GM12801 (cell line): ENCODE data around the gene CCL22.

ENCODE experiments used
- TF ChIP-seq, protein P1 (sequence below): IDR thresholded peaks from one replicate; pipeline ENCODE4 v1.5.1; 2011; ENCODE audit warnings: control low read depth; ENCODE audit not compliant: insufficient read length; ENCODE audit errors: extremely low read depth

The CCL22 gene

DNA sequence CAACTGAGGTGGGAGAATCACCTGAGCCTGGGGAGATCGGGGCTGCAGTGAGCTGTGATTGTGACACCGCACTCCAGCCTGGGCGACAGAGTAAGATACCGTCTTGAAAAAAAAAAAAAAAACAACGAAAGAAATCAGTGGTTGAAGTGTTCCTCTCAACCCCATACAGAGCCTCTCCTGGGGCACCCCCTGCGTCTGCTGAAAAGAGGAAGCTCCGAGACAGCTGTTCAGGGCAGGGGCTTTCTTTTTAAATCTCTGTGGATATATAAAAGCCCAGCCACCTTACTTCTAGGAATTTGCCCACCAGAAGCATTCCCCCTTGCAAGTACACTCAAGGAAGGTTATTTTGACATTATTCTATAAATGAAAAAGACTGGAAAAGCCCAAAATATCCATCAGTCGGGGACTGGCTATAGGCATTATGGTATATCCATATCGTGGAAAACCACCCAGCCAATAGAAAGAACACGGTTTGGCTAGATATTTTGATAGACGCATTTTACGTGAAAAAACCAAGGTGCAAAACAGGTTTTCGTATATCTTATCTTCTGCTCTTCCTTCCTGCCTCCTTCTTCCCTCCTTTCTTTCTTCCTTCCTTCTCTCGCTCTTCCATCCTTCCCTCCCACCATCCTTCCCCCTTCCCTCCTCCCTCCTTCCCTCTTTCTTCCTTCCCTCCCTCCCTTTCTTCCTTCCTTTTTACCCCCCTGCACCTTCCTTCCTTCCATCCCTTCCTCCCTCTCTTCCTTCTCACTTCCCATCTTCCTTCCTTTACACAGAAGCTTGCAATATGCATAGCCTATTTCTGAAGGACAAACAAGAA is 9.2 kb upstream of the CCL22 start:
- TF ChIP-seq, protein P1, sequence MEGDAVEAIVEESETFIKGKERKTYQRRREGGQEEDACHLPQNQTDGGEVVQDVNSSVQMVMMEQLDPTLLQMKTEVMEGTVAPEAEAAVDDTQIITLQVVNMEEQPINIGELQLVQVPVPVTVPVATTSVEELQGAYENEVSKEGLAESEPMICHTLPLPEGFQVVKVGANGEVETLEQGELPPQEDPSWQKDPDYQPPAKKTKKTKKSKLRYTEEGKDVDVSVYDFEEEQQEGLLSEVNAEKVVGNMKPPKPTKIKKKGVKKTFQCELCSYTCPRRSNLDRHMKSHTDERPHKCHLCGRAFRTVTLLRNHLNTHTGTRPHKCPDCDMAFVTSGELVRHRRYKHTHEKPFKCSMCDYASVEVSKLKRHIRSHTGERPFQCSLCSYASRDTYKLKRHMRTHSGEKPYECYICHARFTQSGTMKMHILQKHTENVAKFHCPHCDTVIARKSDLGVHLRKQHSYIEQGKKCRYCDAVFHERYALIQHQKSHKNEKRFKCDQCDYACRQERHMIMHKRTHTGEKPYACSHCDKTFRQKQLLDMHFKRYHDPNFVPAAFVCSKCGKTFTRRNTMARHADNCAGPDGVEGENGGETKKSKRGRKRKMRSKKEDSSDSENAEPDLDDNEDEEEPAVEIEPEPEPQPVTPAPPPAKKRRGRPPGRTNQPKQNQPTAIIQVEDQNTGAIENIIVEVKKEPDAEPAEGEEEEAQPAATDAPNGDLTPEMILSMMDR, result no peak

DNA sequence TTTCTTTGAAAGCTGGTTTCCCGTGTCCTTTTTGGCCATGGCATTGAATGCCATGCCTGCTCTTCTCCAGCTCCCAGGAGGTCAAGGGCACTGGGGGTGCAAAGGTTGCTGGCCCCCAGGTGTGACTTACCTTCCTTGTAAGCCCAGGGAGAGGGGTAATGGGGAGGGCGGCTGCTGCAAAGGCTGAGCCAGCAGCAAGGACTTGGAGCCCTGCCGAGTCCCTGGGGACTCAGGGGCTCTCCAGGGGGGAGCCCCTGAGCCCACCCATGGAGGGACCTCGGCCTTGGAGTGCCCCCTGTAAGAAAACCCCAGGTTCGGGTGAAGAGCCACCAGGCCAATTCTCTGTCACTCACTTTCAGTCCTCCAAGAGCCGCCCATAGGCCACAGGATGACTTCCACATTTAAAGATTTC is 5.9 kb upstream of the CCL22 start:
- TF ChIP-seq, protein P1, result no peak

DNA sequence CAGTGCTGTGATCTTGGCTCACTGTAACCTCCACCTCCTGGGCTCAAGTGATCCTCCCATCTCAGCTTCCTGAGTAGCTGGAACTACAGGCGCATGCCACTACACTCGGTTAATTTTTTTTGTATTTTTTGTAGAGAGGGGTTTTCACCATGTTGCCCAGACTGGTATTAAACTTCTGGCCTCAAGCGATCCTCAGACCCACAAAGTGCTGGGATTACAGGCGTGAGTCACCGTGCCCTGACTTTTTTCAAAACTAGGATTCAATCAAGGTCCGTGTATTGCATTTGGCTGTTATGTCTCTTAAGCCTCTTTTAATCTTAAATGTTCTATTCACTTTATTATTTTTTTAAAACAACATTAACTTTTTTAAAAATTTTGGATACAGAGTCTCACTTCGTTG is 4.3 kb upstream of the CCL22 start:
- TF ChIP-seq, protein P1, result no peak

DNA sequence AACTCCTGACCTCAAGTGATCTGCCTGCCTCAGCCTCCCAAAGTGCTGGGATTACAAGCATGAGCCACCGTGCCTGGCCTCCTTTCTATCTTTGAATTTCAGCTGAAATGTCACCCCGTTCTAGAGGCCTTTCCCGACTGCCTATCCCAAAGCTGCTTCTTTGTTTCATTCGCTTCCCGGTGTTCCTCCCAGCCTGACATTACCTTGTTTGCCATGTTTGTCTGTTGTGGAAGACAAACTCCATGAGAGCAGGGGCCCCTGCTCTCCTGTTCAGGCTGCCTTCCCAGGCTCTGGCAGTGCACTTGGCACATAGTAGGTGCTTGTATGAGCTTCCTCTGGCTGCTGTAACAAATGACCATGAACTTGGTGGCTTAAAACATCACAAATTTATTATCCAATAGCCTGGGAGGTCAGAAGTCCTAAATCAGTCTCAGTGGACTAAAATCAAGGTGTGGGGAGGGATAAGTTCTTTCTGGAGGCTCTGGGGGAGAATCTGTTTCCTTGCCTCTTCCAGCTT is 2.6 kb upstream of the CCL22 start:
- TF ChIP-seq, protein P1, result no peak

DNA sequence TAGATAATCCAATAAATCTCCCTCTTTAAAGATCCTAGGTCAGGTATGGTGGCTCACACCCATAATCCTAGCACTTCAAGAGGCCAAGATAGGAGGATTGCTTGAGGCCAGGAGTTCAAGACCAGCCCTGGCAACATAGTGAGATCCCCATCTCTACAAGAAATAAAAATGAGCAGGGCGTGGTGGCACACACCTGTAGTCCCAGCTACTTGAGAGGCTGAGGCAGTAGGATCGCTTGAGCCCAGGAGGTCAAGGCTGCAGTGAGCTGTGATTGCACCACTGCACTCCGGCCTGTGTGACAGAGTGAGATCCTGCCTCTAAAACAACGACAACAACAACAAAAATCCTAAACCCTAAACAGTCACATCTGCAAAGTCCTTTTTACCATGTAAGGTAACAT is 2.0 kb upstream of the CCL22 start:
- TF ChIP-seq, protein P1, result no peak

DNA sequence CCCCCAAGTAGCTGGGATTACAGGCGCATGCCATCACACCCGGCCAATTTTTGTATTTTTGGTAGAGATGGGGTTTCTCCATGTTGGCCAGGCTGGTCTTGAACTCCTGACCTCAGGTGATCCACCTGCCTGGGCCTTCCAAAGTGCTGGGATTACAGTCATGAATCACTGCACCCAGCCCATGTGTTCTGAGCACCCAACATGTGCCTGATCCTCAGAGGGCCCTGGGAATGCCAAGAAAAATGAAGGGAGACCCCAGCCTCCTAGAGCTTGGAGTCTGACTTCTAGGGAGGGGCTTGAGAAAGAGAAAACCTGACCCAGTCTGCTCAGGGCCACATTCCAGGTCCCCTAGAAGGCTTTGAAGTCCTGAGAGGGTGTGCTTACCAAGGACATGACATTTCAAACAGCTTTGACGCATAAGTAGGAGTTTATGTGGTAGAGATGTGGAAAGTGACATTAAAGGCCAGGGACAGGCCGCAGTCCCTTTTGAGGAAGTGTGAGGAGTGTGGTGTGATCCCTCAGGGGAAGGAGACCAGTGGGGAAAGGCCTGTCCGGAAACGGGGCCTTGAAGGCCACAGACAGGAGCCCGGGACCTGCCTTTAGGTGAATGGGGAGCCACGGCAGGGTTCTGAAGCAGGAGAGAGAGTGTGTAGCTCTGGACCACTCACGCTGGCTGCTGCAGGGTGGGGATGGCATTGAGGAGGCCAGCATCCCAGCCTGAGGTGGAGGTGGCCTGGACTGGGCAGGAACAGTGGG is 1.1 kb upstream of the CCL22 start:
- TF ChIP-seq, protein P1, result no peak

DNA sequence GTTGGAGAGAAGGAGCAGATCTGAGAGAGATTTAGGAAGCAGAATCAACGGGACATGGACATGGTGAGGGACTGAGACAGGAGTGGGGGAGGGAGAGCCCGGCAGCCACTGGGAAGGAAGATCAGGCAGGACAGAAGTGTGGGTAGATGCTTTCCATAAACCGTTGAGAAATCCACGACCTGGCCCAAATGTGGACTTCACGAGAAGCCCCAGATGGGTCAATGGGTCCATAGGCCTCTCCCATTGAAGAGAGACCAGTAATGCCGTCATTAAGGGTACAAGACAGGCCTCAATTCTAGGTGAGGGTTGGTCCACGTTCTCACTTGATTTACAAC is 530 bp upstream of the CCL22 start:
- TF ChIP-seq, protein P1, result no peak
